H9 (cell line): ENCODE results near the gene DGCR2. TPM values are rescaled to one million over a fixed set of nuclear protein-coding genes. Genes with fewer than 3 reads are reported as not detected.

Source experiments
- DNase-seq: peaks from one replicate; pipeline ENCODE4 v3.0.0-alpha.2; 2017
- H2AFZ ChIP-seq: one replicate; pipeline ENCODE4 v1.6.1; 2013; ENCODE audit warnings: mild to moderate bottlenecking, low read length, control low read depth, moderate library complexity
- H2AK5ac ChIP-seq: 2 replicates; pipeline ENCODE4 v1.6.1; 2013; ENCODE audit warnings: low read length, control low read depth, mixed read lengths; ENCODE audit not compliant: insufficient read length
- H2BK120ac ChIP-seq: one replicate; pipeline ENCODE4 v1.6.1; 2013; ENCODE audit warnings: low read depth, mild to moderate bottlenecking, low read length, control low read depth, inconsistent platforms; ENCODE audit not compliant: poor library complexity, severe bottlenecking
- H2BK12ac ChIP-seq: 2 replicates; pipeline ENCODE4 v1.6.1; 2013; ENCODE audit warnings: low read length, control low read depth, mixed read lengths, low read depth; ENCODE audit not compliant: insufficient read length
- H2BK15ac ChIP-seq: 2 replicates; pipeline ENCODE4 v1.6.1; 2013; ENCODE audit warnings: low read depth, low read length, control low read depth
- H2BK20ac ChIP-seq: one replicate; pipeline ENCODE4 v1.6.1; 2013; ENCODE audit warnings: low read depth, mild to moderate bottlenecking, low read length, control low read depth, inconsistent platforms; ENCODE audit not compliant: poor library complexity, severe bottlenecking
- H2BK5ac ChIP-seq: 2 replicates; pipeline ENCODE4 v1.6.1; 2013; ENCODE audit warnings: low read length, control low read depth, mixed read lengths; ENCODE audit not compliant: insufficient read length
- H3K14ac ChIP-seq: 2 replicates; pipeline ENCODE4 v1.6.1; 2013; ENCODE audit warnings: low read length, control low read depth; ENCODE audit not compliant: insufficient read depth
- H3K18ac ChIP-seq: 2 replicates; pipeline ENCODE4 v1.6.1; 2013; ENCODE audit warnings: low read depth, mild to moderate bottlenecking, mixed read lengths, low read length, control low read depth; ENCODE audit not compliant: insufficient read length
- H3K23ac ChIP-seq: 2 replicates; pipeline ENCODE4 v1.6.1; 2013; ENCODE audit warnings: low read length, control low read depth, mixed read lengths, low read depth; ENCODE audit not compliant: insufficient read length
- H3K23me2 ChIP-seq: 2 replicates; pipeline ENCODE4 v1.6.1; 2013; ENCODE audit warnings: low read depth, mild to moderate bottlenecking, mixed read lengths, low read length, control low read depth; ENCODE audit not compliant: insufficient read length, poor library complexity, severe bottlenecking
- H3K27ac ChIP-seq: 2 replicates; pipeline ENCODE4 v1.5.1; 2013; ENCODE audit warnings: low read length, control low read depth, mixed read lengths, low read depth; ENCODE audit not compliant: insufficient read length
- H3K27me3 ChIP-seq: 2 replicates; pipeline ENCODE4 v1.6.1; 2013; ENCODE audit warnings: low read length, control low read depth, inconsistent platforms; ENCODE audit not compliant: insufficient read depth
- H3K4ac ChIP-seq: 2 replicates; pipeline ENCODE4 v1.6.1; 2013; ENCODE audit warnings: low read depth, mild to moderate bottlenecking, control low read depth, inconsistent platforms, low read length, moderate library complexity
- H3K4me1 ChIP-seq: 2 replicates; pipeline ENCODE4 v1.6.1; 2013; ENCODE audit warnings: low read length, control low read depth, inconsistent platforms; ENCODE audit not compliant: insufficient read depth
- H3K4me2 ChIP-seq: 2 replicates; pipeline ENCODE4 v1.6.1; 2013; ENCODE audit warnings: low read length, control low read depth, mixed read lengths; ENCODE audit not compliant: insufficient read length, insufficient read depth
- H3K56ac ChIP-seq: 2 replicates; pipeline ENCODE4 v1.6.1; 2013; ENCODE audit warnings: low read depth, mild to moderate bottlenecking, mixed read lengths, low read length, control low read depth; ENCODE audit not compliant: insufficient read length
- H3K79me1 ChIP-seq: 2 replicates; pipeline ENCODE4 v1.6.1; 2013; ENCODE audit warnings: low read depth, mild to moderate bottlenecking, moderate library complexity, low read length, control low read depth, inconsistent platforms; ENCODE audit not compliant: insufficient read depth, poor library complexity, severe bottlenecking
- H3K79me2 ChIP-seq: 2 replicates; pipeline ENCODE4 v1.6.1; 2013; ENCODE audit warnings: low read length, control low read depth, inconsistent platforms; ENCODE audit not compliant: insufficient read depth
- H3K9ac ChIP-seq: 2 replicates; pipeline ENCODE4 v1.6.1; 2013; ENCODE audit warnings: low read length, control low read depth, mixed read lengths; ENCODE audit not compliant: insufficient read length; ENCODE audit errors: extremely low read depth
- H3K9me3 ChIP-seq: one replicate; pipeline ENCODE4 v1.6.1; 2013; ENCODE audit warnings: low read depth, low read length, inconsistent platforms; ENCODE audit not compliant: control insufficient read depth
- H3T11ph ChIP-seq: one replicate; pipeline ENCODE4 v1.6.1; 2013; ENCODE audit warnings: mild to moderate bottlenecking, low read length, control low read depth, inconsistent platforms
- H4K20me1 ChIP-seq: one replicate; pipeline ENCODE4 v1.6.1; 2013; ENCODE audit not compliant: control insufficient read depth, insufficient read length, insufficient read depth
- H4K5ac ChIP-seq: 2 replicates; pipeline ENCODE4 v1.6.1; 2013; ENCODE audit warnings: low read depth, mild to moderate bottlenecking, mixed read lengths, low read length, control low read depth; ENCODE audit not compliant: insufficient read length
- H4K8ac ChIP-seq: replicated peaks from 2 replicates; pipeline ENCODE4 v1.6.1; 2013; ENCODE audit warnings: low read length, control low read depth, mixed read lengths, low read depth; ENCODE audit not compliant: insufficient read length
- H4K91ac ChIP-seq: 2 replicates; pipeline ENCODE4 v1.6.1; 2013; ENCODE audit warnings: low read depth, mild to moderate bottlenecking, moderate library complexity, mixed read lengths, low read length, control low read depth; ENCODE audit not compliant: insufficient read length
- H3K27ac Mint-ChIP-seq, 3 experiments: 2 replicates in 2 of 3; 3 replicates in 1 of 3; pipeline ENCODE4 v1.8.0; 2020 to 2021; ENCODE audit warnings: mixed read lengths in 3 of 3, mild to moderate bottlenecking in 1 of 3, moderate library complexity in 1 of 3
- H3K27me3 Mint-ChIP-seq: 2 replicates; pipeline ENCODE4 v1.8.0; 2021; ENCODE audit warnings: low read depth, mild to moderate bottlenecking, moderate library complexity, mixed read lengths
- H3K36me3 Mint-ChIP-seq, 3 experiments: 2 replicates in 2 of 3; 3 replicates in 1 of 3; pipeline ENCODE4 v1.8.0; 2020 to 2021; ENCODE audit warnings: low read depth in 3 of 3, mixed read lengths in 3 of 3; ENCODE audit not compliant: insufficient read depth in 1 of 3
- H3K4me1 Mint-ChIP-seq, 2 experiments: 2 replicates each; pipeline ENCODE4 v1.8.0; 2020; ENCODE audit warnings: mixed read lengths in 2 of 2
- H3K4me3 Mint-ChIP-seq, 2 experiments: 2 replicates in 1 of 2; 3 replicates in 1 of 2; pipeline ENCODE4 v1.8.0; 2020 to 2021; ENCODE audit warnings: mild to moderate bottlenecking in 2 of 2, mixed read lengths in 2 of 2, moderate library complexity in 1 of 2
- H3K9me3 Mint-ChIP-seq, 2 experiments: 2 replicates in 1 of 2; 3 replicates in 1 of 2; pipeline ENCODE4 v1.8.0; 2020; ENCODE audit warnings: mild to moderate bottlenecking in 2 of 2, mixed read lengths in 2 of 2, moderate library complexity in 1 of 2
- CTCF ChIP-seq: fragments of 200-600 bp; sonication (generic); conservative IDR thresholded peaks from 3 replicates; pipeline ENCODE4 v1.8.0; 2021; ENCODE audit warnings: antibody characterized with exemption, mild to moderate bottlenecking
- WGBS: extraction: QIAGEN DNeasy Blood & Tissue Kit; methylation state at CpG from one replicate; pipeline ENCODE4 v1.1.7; 2013; ENCODE audit warnings: missing lambda C conversion rate, low lambda C conversion rate, mixed read lengths; ENCODE audit not compliant: insufficient read length; ENCODE audit errors: extremely low coverage; 5-methylcytosine and 5-hydroxymethylcytosine counted together
- total RNA-seq: library from RNA; stranded (reverse); gene quantifications from 2 replicates; pipeline ENCODE4 v1.2.1, GENCODE V29; 2021

Gene DGCR2
- total RNA-seq, 1 experiment from 2014 or later: 47.2 TPM

- Histone ChIP-seq H2BK5ac (no peak overlapping the region), H4K91ac (no peak overlapping the region), H3K27me3 (no peaks in the 10 kb centered on the region), H3K4me1 (no peaks in the 10 kb centered on the region), H2AK5ac (no peak overlapping the region), H2BK12ac (no peak overlapping the region), H3K9ac (no peak overlapping the region), H3K23me2 (no peaks in the 10 kb centered on the region), H4K5ac (no peak overlapping the region), H3T11ph (no peak overlapping the region), H2AFZ (no peak overlapping the region), H3K18ac (no peak overlapping the region), H4K20me1 (no peaks in the 10 kb centered on the region), H3K4me2 (no peak overlapping the region), H3K79me2 (no peaks in the 10 kb centered on the region), H3K4ac (no peak overlapping the region), H3K56ac (no peak overlapping the region), H3K79me1 (no peaks in the 10 kb centered on the region), H4K8ac (no peak overlapping the region), H3K23ac (no peak overlapping the region), H2BK15ac (no peak overlapping the region), H2BK120ac (no peak overlapping the region), H3K14ac (no peak overlapping the region), H2BK20ac (no peak overlapping the region), H3K9me3 (no peaks in the 10 kb centered on the region), H3K27ac (no peak overlapping the region)
- Mint-ChIP-seq H3K4me1 (no peaks in the 10 kb centered on the region), H3K27ac (no peak overlapping the region), H3K27me3 (no peaks in the 10 kb centered on the region), H3K36me3 (peaks cover 16 to 66% (median 58%) of the 10 kb centered on the region in 3 experiments; a peak in 6 of 7 replicates), H3K4me3 (no peak overlapping the region), H3K9me3 (no peaks in the 10 kb centered on the region)
- no peak for DNase-seq
- WGBS: no CpG with 5 or more reads among the region's 5 CpGs
- TF ChIP-seq CTCF: no peak
Measured at GRCh38 chr22:19046719-19047609, 75.2 kb downstream of the DGCR2 start.
